ENCODE results near the gene RSRC1.

DNA sequence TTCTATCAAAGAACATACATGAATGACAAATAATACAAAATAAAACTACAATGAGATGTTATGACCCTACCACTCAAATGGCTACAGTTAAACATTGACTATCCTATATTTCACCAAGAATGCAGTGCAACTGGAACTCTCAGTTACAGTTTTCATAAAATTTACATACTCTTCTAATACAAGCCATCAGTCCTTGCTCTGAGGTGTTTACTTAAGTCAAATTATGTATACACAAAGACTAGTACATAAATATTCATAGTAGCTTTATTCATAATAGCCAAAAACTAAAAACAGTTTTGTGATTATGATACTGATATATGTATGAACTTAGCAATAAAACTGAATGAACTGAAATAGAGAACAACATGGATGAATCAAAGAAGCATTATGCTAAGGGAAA, 480.3 kb downstream of the RSRC1 start:
- TF ChIP-seq, protein P1, sequence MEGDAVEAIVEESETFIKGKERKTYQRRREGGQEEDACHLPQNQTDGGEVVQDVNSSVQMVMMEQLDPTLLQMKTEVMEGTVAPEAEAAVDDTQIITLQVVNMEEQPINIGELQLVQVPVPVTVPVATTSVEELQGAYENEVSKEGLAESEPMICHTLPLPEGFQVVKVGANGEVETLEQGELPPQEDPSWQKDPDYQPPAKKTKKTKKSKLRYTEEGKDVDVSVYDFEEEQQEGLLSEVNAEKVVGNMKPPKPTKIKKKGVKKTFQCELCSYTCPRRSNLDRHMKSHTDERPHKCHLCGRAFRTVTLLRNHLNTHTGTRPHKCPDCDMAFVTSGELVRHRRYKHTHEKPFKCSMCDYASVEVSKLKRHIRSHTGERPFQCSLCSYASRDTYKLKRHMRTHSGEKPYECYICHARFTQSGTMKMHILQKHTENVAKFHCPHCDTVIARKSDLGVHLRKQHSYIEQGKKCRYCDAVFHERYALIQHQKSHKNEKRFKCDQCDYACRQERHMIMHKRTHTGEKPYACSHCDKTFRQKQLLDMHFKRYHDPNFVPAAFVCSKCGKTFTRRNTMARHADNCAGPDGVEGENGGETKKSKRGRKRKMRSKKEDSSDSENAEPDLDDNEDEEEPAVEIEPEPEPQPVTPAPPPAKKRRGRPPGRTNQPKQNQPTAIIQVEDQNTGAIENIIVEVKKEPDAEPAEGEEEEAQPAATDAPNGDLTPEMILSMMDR (conservative IDR thresholded peaks at IDR 0.05 in 1 of 2, IDR thresholded peaks at IDR 0.05 in 1 of 2; ENCODE audit: low read depth in 1 of 2, low read length in 2 of 2): no peak
- no peak for TF ChIP-seq EZH2 (IDR thresholded peaks at IDR 0.05; ENCODE audit: low read length, missing control alignments)
